ENCODE data around the gene MED13.

DNA sequence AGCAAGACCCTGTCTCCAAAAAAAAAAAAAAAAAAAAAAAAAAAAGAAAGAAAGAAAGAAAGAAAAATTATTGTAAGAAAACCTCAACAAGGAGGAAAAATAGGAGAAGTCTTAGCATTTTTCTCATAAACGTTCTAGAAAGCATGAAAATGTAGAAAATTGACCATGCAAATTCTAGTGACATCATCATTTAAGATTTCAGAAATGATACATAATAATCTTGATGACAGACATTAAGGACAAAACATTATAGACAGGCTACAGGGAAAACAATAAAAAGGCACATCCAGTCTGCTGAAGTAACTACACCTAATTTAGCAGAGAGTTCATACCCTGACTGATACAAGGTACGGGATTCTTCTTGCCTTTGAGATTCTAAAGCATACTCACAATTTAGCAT lies 21.9 kb downstream of the MED13 start:
- no peak for TF ChIP-seq POLR2A (IDR thresholded peaks at IDR 0.05; ENCODE audit: low read length)
- TF ChIP-seq GATA1 (IDR thresholded peaks at IDR 0.05; ENCODE audit: low read depth, low read length), result no peak
